WTC11 (cell line): Measurements from ENCODE around the gene SERPINE1. TPM values are rescaled to one million over a fixed set of nuclear protein-coding genes. Genes with fewer than 3 reads are reported as not detected.
A peak's percentile ranks its signal among the peaks of the same experiment; 100 is the strongest.

Source experiments
- ATAC-seq: fragments of 200-7000 bp; cut with Tn5 transposase; 2 replicates; pipeline ENCODE4 v1.10.0; 2021; ENCODE audit warnings: mild to moderate bottlenecking, moderate library complexity
- CTCF ChIA-PET: fragments of 300-600 bp; sonication (Branson Sonifier 250); formaldehyde crosslinking; loops from one replicate; lab custom pipeline; 2021; ENCODE audit warnings: antibody characterized with exemption; lab: Charles Lee
- POLR2A ChIA-PET: fragments of 350-600 bp; sonication (Branson Sonifier 250); formaldehyde crosslinking; loops from one replicate; lab custom pipeline; 2021; ENCODE audit warnings: antibody characterized with exemption; lab: Charles Lee
- DNase-seq: peaks from one replicate; pipeline ENCODE4 v3.0.0; 2021; ENCODE audit warnings: low spot score
- H3K27ac Mint-ChIP-seq: 2 replicates; pipeline ENCODE4 v1.8.0; 2021; ENCODE audit warnings: mixed read lengths
- H3K27me3 Mint-ChIP-seq: 2 replicates; pipeline ENCODE4 v1.8.0; 2021; ENCODE audit warnings: low read depth, mild to moderate bottlenecking, moderate library complexity, mixed read lengths
- H3K36me3 Mint-ChIP-seq: 2 replicates; pipeline ENCODE4 v1.8.0; 2021; ENCODE audit warnings: mixed read lengths
- H3K4me1 Mint-ChIP-seq: 2 replicates; pipeline ENCODE4 v1.8.0; 2022; ENCODE audit warnings: mixed read lengths
- H3K4me3 Mint-ChIP-seq: 2 replicates; pipeline ENCODE4 v1.8.0; 2021; ENCODE audit warnings: mild to moderate bottlenecking, moderate library complexity, mixed read lengths
- H3K9me3 Mint-ChIP-seq: 2 replicates; pipeline ENCODE4 v1.8.0; 2021; ENCODE audit warnings: mixed read lengths
- GTF2I ChIP-seq: fragments of 250-450 bp; sonication (Bioruptor Pico); conservative IDR thresholded peaks from 2 replicates; pipeline ENCODE4 v1.4.0; 2021; ENCODE audit warnings: mild to moderate bottlenecking
- JAZF1 ChIP-seq: fragments of 250-450 bp; sonication (Bioruptor Pico); IDR thresholded peaks from 2 replicates; pipeline ENCODE4 v1.9.0; 2021; ENCODE audit warnings: moderate library complexity, mild to moderate bottlenecking, inconsistent platforms
- JUN ChIP-seq: sonication (generic); formaldehyde crosslinking; IDR thresholded peaks from 2 replicates; pipeline ENCODE4 v1.8.0; 2023; ENCODE audit warnings: mild to moderate bottlenecking, missing genetic modification reagents
- MAX ChIP-seq: sonication (generic); formaldehyde crosslinking; IDR thresholded peaks from 2 replicates; pipeline ENCODE4 v1.8.0; 2022; ENCODE audit warnings: mild to moderate bottlenecking, missing genetic modification reagents
- NR1H2 ChIP-seq: sonication (generic); formaldehyde crosslinking; IDR thresholded peaks from 2 replicates; pipeline ENCODE4 v1.9.0; 2021; ENCODE audit warnings: mild to moderate bottlenecking, moderate library complexity, missing genetic modification reagents
- PRDM15 ChIP-seq: sonication (generic); formaldehyde crosslinking; IDR thresholded peaks from 2 replicates; pipeline ENCODE4 v1.8.0; 2022; ENCODE audit warnings: missing genetic modification reagents
- SP1 ChIP-seq: sonication (generic); formaldehyde crosslinking; conservative IDR thresholded peaks from 2 replicates; pipeline ENCODE4 v1.8.1; 2022; ENCODE audit warnings: missing genetic modification reagents
- TEAD4 ChIP-seq: sonication (generic); formaldehyde crosslinking; IDR thresholded peaks from 2 replicates; pipeline ENCODE4 v1.8.0; 2022; ENCODE audit warnings: mild to moderate bottlenecking, missing genetic modification reagents
- ZNF121 ChIP-seq: sonication (generic); formaldehyde crosslinking; IDR thresholded peaks from 2 replicates; pipeline ENCODE4 v1.8.0; 2023; ENCODE audit warnings: missing genetic modification reagents
- total RNA-seq: library from RNA; stranded (reverse); gene quantifications from 3 replicates; pipeline ENCODE4 v1.2.3, GENCODE V29; 2021
- TF ChIP-seq, protein P1 (sequence below): fragments of 250-450 bp; sonication (Bioruptor Pico); IDR thresholded peaks from 2 replicates; pipeline ENCODE4 v1.9.0; 2021; ENCODE audit warnings: mild to moderate bottlenecking, borderline replicate concordance
- TF ChIP-seq, protein P2 (sequence below): fragments of 250-450 bp; sonication (Bioruptor Pico); IDR thresholded peaks from 2 replicates; pipeline ENCODE4 v1.9.0; 2021; ENCODE audit warnings: mild to moderate bottlenecking

SERPINE1 gene
- total RNA-seq, 1 experiment from 2014 or later, result 2.6 TPM

- Mint-ChIP-seq H3K36me3 (no peaks in the 10 kb centered on the region), H3K4me3 (peak overlapping the region; percentile 74)
Measured at GRCh38 chr7:101172854-101173751, 46.2 kb downstream of the SERPINE1 start.

DNA sequence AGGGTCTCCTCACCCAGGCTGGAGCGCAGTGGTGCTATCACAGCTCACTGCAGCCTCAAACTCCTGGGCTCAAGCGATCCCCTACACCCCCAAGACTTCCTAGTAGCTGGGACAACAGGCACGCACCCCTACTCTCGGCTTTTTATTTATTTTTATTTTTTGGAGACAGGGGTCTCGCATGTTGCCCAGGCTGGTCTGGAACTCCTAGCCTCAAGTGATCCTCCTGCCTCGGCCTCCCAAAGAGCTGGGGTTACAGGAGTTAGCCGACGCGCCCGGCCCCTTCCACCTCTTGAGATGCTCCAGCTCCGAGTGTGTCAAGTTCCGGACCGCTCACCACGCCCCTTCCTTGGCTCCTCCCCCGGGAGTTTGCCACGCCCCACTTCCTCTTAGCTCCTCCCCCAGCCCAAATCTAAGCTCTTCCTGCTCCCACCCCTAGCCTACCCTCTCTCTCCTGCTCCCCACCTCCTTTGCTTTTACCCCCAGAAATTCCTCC lies 46.9 kb downstream of the SERPINE1 start:
- DNase-seq, result peak; percentile 91
- H3K4me3 Mint-ChIP-seq, result peak overlapping the region; percentile 74
- peaks cover 43% of the 10 kb centered on the region for H3K4me1 Mint-ChIP-seq

More at GRCh38 chr7:101172854-101173751, 46.2 kb downstream of the SERPINE1 start:
- peaks cover 48% of the 10 kb centered on the region for H3K4me1 Mint-ChIP-seq
- ChIA-PET CTCF (interaction anchor here (0.7 to 6.9 kb wide), 19 partner anchors 8 to 337 kb away, joined by 3 to 86 read pairs (median 9); partner anchors contain the start of genes PLOD3, TRIM56, VGF and ZNHIT1), POLR2A (interaction anchor here (0.9 to 2.2 kb wide), 5 partner anchors 8 to 45 kb away, joined by 3 to 14 read pairs (median 4); partner anchors contain the start of genes PLOD3, VGF and ZNHIT1)
- no peak overlapping the region for H3K27ac Mint-ChIP-seq
- no peak for ATAC-seq
- TF ChIP-seq PRDM15 (CRISPR knock-in tag), result no peak
- TF ChIP-seq MAX, result peak; percentile 22; the same call in 1 of the 2 replicates
- TF ChIP-seq, all 79 proteins: peak for 1
- H3K27me3 Mint-ChIP-seq, result peaks cover 100% of the 10 kb centered on the region
- peak; percentile 18 for DNase-seq
- H3K9me3 Mint-ChIP-seq, result no peaks in the 10 kb centered on the region

More for the DNA sequence above, 46.9 kb downstream of the SERPINE1 start:
- H3K36me3 Mint-ChIP-seq, result no peaks in the 10 kb centered on the region
- TF ChIP-seq ZNF121 (CRISPR knock-in tag) (peak; percentile 82; the same call in 1 of the 2 replicates), GTF2I (CRISPR knock-in tag) (peak; percentile 89), TEAD4 (no peak), JUN (CRISPR knock-in tag) (no peak), JAZF1 (no peak), PRDM15 (CRISPR knock-in tag) (peak; percentile 95), NR1H2 (CRISPR knock-in tag) (no peak), SP1 (peak; percentile 34; the same call in 1 of the 2 replicates)
- TF ChIP-seq, protein P1, sequence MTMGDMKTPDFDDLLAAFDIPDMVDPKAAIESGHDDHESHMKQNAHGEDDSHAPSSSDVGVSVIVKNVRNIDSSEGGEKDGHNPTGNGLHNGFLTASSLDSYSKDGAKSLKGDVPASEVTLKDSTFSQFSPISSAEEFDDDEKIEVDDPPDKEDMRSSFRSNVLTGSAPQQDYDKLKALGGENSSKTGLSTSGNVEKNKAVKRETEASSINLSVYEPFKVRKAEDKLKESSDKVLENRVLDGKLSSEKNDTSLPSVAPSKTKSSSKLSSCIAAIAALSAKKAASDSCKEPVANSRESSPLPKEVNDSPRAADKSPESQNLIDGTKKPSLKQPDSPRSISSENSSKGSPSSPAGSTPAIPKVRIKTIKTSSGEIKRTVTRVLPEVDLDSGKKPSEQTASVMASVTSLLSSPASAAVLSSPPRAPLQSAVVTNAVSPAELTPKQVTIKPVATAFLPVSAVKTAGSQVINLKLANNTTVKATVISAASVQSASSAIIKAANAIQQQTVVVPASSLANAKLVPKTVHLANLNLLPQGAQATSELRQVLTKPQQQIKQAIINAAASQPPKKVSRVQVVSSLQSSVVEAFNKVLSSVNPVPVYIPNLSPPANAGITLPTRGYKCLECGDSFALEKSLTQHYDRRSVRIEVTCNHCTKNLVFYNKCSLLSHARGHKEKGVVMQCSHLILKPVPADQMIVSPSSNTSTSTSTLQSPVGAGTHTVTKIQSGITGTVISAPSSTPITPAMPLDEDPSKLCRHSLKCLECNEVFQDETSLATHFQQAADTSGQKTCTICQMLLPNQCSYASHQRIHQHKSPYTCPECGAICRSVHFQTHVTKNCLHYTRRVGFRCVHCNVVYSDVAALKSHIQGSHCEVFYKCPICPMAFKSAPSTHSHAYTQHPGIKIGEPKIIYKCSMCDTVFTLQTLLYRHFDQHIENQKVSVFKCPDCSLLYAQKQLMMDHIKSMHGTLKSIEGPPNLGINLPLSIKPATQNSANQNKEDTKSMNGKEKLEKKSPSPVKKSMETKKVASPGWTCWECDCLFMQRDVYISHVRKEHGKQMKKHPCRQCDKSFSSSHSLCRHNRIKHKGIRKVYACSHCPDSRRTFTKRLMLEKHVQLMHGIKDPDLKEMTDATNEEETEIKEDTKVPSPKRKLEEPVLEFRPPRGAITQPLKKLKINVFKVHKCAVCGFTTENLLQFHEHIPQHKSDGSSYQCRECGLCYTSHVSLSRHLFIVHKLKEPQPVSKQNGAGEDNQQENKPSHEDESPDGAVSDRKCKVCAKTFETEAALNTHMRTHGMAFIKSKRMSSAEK, result no peak
- TF ChIP-seq, protein P2, sequence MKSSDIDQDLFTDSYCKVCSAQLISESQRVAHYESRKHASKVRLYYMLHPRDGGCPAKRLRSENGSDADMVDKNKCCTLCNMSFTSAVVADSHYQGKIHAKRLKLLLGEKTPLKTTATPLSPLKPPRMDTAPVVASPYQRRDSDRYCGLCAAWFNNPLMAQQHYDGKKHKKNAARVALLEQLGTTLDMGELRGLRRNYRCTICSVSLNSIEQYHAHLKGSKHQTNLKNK (CRISPR knock-in tag), result no peak
- TF ChIP-seq, all 79 proteins: peak for 4
- ChIA-PET POLR2A (interaction anchor here (0.6 to 2.2 kb wide), 8 partner anchors 9 to 490 kb away, joined by 3 to 14 read pairs (median 4); partner anchors contain the start of genes MOGAT3, PLOD3, VGF and ZNHIT1), CTCF (interaction anchor here (0.7 to 6.9 kb wide), 21 partner anchors 8 to 337 kb away, joined by 3 to 86 read pairs (median 9); partner anchors contain the start of genes PLOD3, TRIM56, VGF and ZNHIT1)
- peak; percentile 71 for ATAC-seq
- H3K27me3 Mint-ChIP-seq, result peaks cover 100% of the 10 kb centered on the region
- no peak overlapping the region for H3K27ac Mint-ChIP-seq
- H3K9me3 Mint-ChIP-seq, result no peaks in the 10 kb centered on the region
